ENCODE measurements around the gene GLRX.

GLRX gene

GRCh38 chr5:95806687-95807086, 15.8 kb downstream of the GLRX start:
- no peak for DNase-seq

- DNase-seq, result no peak
Measured at GRCh38 chr5:95804736-95805539, 17.6 kb downstream of the GLRX start.

DNA sequence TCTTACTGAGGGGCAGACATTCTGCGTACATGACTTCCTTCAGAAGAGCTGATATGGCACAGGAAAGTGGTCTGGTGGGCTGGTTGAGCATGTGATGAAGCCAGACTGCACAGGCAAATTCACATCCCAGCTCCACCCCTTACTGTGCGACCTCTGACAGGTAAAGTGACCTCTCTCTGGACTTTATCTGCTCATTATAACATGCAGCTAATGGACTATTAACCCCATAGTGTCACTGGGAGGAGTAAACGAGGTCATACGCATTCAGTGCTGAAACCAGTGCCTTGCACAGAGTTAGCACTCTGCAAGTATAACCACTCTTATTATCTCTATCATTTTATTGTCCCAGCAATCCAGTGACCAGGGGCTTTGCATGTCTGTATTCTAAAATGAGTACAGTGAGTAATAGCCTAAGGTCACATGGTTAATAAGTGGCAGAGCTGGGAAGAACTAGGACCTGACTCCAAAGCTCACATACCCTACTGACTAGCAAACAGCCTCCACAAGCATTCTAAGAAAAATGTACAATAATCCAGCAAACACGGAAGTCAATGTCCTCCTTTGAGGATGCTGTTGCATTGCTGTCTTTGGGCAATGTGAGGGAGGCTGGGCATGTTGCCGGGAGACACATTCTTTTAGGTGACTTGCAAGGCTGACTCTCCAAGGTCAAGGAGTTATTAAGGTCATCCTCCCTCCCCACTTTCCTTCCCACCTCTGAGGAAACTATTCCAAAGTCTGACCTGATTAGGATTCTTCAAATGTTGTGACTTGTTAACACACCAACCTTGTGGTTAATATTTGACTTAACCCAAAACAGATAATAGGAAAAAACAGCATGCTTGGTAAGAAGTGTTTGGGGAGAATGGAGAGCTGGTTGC, 19.0 kb downstream of the GLRX start:
- no peak for DNase-seq

- no peak for DNase-seq
Measured at GRCh38 chr5:95801961-95802360, 20.6 kb downstream of the GLRX start.

DNA sequence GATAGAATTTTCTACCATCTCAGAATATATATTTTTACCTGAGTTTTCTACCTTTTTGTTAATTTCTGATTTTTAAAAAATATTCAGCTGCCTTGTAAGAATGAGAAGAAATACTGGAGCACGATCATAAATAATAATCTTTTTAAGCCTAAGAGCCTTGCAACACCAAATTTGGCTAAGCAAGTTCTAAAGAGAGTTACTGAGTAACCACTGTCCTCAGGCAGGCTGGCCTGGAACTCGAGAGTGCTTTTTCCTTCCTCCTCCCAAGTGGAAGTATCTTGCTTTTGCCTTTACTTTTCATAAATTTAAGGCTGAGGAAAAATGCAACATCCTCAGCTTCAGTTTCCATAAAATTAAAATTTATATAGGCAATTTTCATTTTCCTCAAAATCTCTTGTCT, 21.0 kb downstream of the GLRX start:
- DNase-seq, result no peak

- no peak for DNase-seq
Measured at GRCh38 chr5:95800553-95800952, 22.0 kb downstream of the GLRX start.

- DNase-seq, result no peak
Measured at GRCh38 chr5:95799191-95799835, 23.2 kb downstream of the GLRX start.

DNA sequence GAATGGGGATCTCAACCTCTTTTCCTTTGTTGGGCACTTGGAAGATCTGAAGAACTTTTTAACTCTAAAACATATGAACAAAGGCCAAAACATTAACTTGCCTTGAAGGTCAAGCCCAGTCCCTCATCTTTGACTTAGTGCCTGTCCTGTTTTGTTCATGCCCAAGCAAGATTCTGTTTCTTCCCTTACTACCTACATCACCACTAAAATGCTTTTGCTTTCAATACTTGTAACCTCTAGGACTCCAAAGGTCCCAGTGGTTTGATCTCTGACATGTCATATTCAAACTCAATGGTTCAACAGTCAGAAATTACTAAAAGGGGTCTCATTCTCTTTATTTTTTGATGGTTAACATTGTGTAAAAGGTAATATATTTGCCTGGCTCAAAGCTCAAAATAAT, 24.0 kb downstream of the GLRX start:
- no peak for DNase-seq

DNA sequence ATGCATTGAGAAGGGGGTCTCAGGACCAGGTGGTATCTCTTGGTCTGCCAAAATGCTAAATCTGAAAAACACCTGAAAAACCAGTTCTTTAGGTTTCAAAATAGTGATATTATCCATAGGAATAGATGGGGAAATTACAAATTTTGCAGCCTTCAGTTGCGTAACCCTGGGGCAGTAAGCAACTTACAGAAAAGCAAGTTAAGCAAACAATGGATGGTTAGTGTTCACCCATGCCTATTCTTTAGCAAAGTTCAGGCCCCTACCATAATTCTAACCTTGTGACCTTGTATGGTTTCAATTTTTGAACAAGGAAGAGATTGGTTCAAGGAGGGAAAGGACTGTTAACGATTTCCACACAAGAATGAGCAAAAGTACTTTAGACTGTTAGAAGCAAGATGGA, 24.5 kb downstream of the GLRX start:
- no peak for DNase-seq

GRCh38 chr5:95797301-95797700, 25.2 kb downstream of the GLRX start:
- no peak for DNase-seq

DNA sequence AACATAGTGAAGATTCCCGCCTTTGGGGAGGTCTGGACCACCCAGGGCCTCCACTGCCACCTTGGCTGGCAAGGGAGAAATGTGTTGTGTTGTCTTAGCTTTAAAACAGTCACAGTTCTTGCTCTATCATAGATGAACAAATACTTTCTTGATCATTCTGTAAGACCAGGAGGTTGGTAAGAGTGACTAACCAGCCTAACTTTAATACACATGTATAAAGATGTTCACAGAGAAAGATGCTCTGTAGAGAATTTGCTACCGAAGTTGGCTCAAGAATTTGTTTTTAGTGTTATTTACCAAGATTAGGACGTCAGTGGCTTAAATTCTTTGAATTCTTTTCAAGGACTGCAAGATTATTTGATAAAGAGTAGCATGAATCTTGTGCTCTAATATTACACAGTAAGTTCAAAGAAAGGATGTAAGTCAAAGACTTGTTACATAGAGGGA, 28.4 kb downstream of the GLRX start:
- DNase-seq, result no peak

- no peak for DNase-seq
Measured at GRCh38 chr5:95791751-95792150, 30.8 kb downstream of the GLRX start.

GRCh38 chr5:95788493-95788892, 34.0 kb downstream of the GLRX start:
- DNase-seq, result no peak

DNA sequence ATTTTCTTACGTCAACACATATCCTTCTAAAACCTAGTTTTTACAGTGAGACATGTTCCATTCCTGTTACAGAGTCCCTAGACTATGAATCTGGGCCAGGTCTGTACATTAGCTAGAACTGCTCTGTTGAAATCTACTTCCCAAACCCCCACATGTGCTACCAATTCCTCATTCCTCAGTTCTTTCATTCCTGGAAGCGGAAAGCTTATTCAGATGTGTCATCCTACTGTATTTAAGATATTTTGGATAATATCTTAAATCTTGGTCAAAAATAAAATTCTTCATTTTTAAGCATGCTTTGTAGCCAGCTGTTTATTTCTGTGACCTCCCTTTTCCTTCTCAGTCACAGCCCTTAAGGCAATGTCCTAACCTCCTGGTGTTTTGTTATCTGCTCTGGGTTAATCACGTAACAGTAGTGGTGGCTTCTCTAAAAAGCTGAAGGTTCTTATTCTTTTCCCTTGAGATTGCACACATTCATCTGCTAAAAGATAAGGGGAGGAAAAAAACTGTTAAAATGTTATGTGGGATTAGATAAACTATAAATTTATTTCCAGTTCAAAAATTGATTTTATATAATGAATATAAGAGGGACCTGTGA, 35.6 kb downstream of the GLRX start:
- DNase-seq, result no peak

GRCh38 chr5:95784514-95785302, 37.8 kb downstream of the GLRX start:
- DNase-seq, result no peak

DNA sequence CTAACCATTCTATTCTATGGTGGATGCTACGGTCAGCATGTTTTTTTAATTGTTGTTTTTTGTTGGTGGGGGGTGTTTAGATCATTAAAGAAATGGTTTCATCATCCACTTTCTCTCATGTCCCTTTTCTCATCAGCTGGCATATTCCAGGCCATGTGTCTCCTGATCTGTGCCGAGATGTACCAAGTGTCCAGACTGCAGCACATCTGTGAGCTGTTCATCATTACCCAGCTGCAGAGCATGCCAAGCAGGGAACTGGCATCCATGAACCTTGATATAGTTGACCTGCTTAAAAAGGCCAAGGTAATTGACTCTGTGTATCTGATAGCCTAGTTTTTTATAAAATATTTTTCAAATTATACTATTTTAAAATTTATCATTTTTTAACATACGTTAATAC, 38.9 kb downstream of the GLRX start:
- no peak for DNase-seq

DNA sequence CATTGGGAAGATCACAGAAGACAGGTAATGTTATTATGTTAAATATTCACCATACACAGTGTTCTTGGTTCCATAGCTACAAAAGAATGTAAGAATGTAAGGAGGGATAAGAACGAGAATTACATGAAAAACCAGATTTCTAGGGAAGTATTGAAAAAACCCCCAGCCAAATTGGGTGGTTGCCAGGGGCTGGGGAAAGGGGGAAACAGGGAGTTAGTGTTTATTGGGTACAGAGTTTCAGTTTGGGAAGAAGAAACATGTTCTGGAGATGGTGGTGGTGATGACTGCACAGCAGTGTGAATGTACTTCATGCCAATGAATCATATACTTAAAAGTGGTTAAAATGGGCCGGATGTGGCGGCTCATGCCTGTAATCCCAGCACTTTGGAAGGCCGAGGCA, 40.3 kb downstream of the GLRX start:
- no peak for DNase-seq

- peak; percentile 68 for DNase-seq
Measured at GRCh38 chr5:95781101-95781583, 41.4 kb downstream of the GLRX start.

- no peak for DNase-seq
Measured at GRCh38 chr5:95780597-95780996, 41.9 kb downstream of the GLRX start.

- DNase-seq, result no peak
Measured at GRCh38 chr5:95779611-95780010, 42.9 kb downstream of the GLRX start.

DNA sequence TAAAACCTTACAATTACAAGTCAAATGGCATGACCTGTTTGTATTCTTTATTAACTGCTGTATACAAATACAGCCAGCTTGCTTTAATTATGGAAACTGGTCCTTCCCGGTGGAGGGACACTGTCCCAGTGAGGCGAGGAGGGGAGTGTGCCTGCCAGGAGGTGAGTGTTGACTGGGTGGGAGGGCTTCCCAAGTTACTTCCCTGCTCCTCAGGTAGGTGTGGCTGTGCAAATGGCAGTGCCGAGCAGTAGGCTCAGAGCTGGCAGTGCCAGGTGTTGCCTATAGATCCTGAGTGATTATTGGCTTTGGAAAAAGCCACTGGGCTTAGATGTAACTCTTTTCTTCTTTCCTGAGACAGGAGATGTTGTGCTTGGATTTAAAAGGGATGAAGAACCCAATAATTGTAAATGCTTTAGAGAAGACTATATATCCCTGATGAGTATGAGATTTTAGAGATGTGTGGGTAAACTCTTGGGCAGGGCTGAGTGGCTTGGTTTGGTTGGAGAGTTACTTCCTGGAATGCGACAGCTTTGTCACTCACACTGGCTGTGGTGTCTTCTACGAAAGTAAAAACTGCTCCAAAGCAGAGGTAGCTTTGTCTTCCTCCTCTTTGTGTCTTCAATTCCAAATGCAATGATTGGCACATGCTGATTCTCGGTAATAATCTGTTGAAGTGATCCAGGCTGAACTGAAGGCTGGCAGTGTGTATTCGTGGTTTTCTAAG, 43.7 kb downstream of the GLRX start:
- DNase-seq, result no peak
